A549 (cell line): Measurements from ENCODE around the gene ZCCHC24.

Experiments
- HDAC2 ChIP-seq: fragments of 200-600 bp; sonication (generic); IDR thresholded peaks from 2 replicates; pipeline ENCODE4 v1.6.1; 2016
- HEYL ChIP-seq: fragments of 250-450 bp; sonication (Bioruptor Pico); IDR thresholded peaks from 2 replicates; pipeline ENCODE4 v1.8.0; 2021; ENCODE audit warnings: mild to moderate bottlenecking, moderate library complexity
- JUNB ChIP-seq: fragments of >200 bp; sonication (Bioruptor Twin); formaldehyde crosslinking; IDR thresholded peaks from 2 replicates; pipeline ENCODE4 v1.6.1; 2016
- KDM1A ChIP-seq: fragments of 200-600 bp; sonication (generic); IDR thresholded peaks from 2 replicates; pipeline ENCODE4 v1.6.1; 2016; ENCODE audit warnings: low read depth, mild to moderate bottlenecking
- POLR2A ChIP-seq: IDR thresholded peaks from 2 replicates; pipeline ENCODE4 v1.6.1; 2012; ENCODE audit warnings: mild to moderate bottlenecking, low read length
- POLR2AphosphoS2 ChIP-seq: conservative IDR thresholded peaks from 2 replicates; pipeline ENCODE4 v1.6.1; 2012; ENCODE audit warnings: low read length, improper control_type of control experiment, inconsistent platforms
- RCOR1 ChIP-seq: fragments of 150-350 bp; IDR thresholded peaks from 2 replicates; pipeline ENCODE4 v1.6.1; 2014; ENCODE audit warnings: antibody characterized with exemption, low read length, low read depth
- RNF2 ChIP-seq: fragments of 200-600 bp; sonication (generic); IDR thresholded peaks from 2 replicates; pipeline ENCODE4 v1.6.1; 2016; ENCODE audit warnings: low read depth, mild to moderate bottlenecking, antibody characterized with exemption, moderate library complexity, borderline replicate concordance
- TP53 ChIP-seq: fragments of 250-450 bp; sonication (Bioruptor Pico); IDR thresholded peaks from 2 replicates; pipeline ENCODE4 v1.5.0; 2021; ENCODE audit warnings: mild to moderate bottlenecking, moderate library complexity
- TF ChIP-seq, protein P1 (sequence below): IDR thresholded peaks from 2 replicates; pipeline ENCODE4 v1.6.1; 2012
- TF ChIP-seq, protein P2 (sequence below): fragments of >200 bp; sonication (Bioruptor Twin); formaldehyde crosslinking; IDR thresholded peaks from 3 replicates; pipeline ENCODE4 v1.5.1; 2016
- TF ChIP-seq, protein P3 (sequence below): fragments of 150-350 bp; IDR thresholded peaks from 2 replicates; pipeline ENCODE4 v1.6.1; 2014; ENCODE audit warnings: low read depth, mild to moderate bottlenecking, low read length
- TF ChIP-seq, protein P4 (sequence below): IDR thresholded peaks from 2 replicates; pipeline ENCODE4 v1.6.1; 2012

DNA sequence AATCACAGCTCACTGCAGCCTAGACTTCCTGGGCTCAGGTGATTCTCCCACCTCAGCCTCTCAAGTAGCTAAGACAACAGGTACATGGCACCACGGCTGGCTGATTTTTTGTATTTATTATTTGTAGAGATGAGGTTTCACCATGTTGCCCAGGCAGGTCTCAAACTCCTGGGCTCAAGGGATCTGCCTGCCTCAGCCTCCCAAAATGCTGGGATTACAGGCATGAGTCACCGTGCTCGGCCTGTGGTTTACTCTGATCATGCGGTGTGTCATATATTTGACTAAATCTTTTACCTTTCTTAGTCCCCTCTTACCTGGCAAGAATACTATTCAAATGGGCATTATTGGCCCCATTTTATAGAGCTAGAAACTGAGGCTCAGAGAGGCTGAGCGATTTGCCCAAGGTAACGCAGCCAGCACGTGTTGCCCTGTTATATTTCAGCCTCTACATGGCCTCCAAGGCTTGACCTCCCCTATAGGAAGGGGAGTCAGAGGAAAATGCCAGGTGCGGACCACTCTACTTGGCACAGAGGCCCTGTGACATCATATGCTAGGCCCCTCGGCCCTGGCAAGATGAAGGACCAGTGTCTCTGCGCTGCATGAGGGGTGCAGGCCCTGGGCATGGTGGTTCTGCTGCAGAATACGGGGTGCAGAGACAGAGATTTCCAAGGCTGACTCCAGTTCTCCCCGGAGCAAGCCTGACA lies 8.2 kb downstream of the ZCCHC24 start:
- TF ChIP-seq, protein P1, sequence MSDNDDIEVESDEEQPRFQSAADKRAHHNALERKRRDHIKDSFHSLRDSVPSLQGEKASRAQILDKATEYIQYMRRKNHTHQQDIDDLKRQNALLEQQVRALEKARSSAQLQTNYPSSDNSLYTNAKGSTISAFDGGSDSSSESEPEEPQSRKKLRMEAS = no peak
- TF ChIP-seq TP53 = no peak
- TF ChIP-seq RNF2 = no peak
- TF ChIP-seq POLR2A = no peak
- TF ChIP-seq, protein P2, sequence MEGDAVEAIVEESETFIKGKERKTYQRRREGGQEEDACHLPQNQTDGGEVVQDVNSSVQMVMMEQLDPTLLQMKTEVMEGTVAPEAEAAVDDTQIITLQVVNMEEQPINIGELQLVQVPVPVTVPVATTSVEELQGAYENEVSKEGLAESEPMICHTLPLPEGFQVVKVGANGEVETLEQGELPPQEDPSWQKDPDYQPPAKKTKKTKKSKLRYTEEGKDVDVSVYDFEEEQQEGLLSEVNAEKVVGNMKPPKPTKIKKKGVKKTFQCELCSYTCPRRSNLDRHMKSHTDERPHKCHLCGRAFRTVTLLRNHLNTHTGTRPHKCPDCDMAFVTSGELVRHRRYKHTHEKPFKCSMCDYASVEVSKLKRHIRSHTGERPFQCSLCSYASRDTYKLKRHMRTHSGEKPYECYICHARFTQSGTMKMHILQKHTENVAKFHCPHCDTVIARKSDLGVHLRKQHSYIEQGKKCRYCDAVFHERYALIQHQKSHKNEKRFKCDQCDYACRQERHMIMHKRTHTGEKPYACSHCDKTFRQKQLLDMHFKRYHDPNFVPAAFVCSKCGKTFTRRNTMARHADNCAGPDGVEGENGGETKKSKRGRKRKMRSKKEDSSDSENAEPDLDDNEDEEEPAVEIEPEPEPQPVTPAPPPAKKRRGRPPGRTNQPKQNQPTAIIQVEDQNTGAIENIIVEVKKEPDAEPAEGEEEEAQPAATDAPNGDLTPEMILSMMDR = no peak
- TF ChIP-seq HEYL (CRISPR knock-in tag) = no peak
- no peak for TF ChIP-seq HDAC2
- no peak for TF ChIP-seq JUNB
- TF ChIP-seq, protein P3, sequence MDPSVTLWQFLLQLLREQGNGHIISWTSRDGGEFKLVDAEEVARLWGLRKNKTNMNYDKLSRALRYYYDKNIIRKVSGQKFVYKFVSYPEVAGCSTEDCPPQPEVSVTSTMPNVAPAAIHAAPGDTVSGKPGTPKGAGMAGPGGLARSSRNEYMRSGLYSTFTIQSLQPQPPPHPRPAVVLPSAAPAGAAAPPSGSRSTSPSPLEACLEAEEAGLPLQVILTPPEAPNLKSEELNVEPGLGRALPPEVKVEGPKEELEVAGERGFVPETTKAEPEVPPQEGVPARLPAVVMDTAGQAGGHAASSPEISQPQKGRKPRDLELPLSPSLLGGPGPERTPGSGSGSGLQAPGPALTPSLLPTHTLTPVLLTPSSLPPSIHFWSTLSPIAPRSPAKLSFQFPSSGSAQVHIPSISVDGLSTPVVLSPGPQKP = no peak
- TF ChIP-seq KDM1A = no peak
- TF ChIP-seq, protein P4, sequence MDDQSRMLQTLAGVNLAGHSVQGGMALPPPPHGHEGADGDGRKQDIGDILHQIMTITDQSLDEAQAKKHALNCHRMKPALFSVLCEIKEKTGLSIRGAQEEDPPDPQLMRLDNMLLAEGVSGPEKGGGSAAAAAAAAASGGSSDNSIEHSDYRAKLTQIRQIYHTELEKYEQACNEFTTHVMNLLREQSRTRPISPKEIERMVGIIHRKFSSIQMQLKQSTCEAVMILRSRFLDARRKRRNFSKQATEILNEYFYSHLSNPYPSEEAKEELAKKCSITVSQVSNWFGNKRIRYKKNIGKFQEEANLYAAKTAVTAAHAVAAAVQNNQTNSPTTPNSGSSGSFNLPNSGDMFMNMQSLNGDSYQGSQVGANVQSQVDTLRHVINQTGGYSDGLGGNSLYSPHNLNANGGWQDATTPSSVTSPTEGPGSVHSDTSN = no peak
- TF ChIP-seq RCOR1 = no peak
- no peak for TF ChIP-seq POLR2AphosphoS2
